Lower lobe of right lung (tissue), 2 donors: ENCODE data around the gene CMTM5. TPM values are rescaled to one million over a fixed set of nuclear protein-coding genes. Genes with fewer than 3 reads are reported as not detected.
"Not testable (repeated sequence)": the region's sequence is repeated elsewhere in the genome, so short reads cannot be mapped to it uniquely, and the experiment has no call there.

Experiments
- ATAC-seq, 2 donors: fragments of 200-7000 bp; cut with Tn5 transposase; one replicate each; pipeline ENCODE4 v1.9.1; 2020 to 2022; ENCODE audit warnings: mild to moderate bottlenecking in 2 of 2, moderate library complexity in 2 of 2
- DNase-seq: peaks from one replicate; pipeline ENCODE4 v3.0.0-alpha.2; 2020
- H3K27ac ChIP-seq: fragments of 200-600 bp; one replicate; pipeline ENCODE4 v1.8.0; 2022
- H3K27me3 ChIP-seq: fragments of 200-600 bp; one replicate; pipeline ENCODE4 v1.8.0; 2022; ENCODE audit warnings: low read depth
- H3K36me3 ChIP-seq: fragments of 200-600 bp; one replicate; pipeline ENCODE4 v1.8.0; 2022; ENCODE audit warnings: mild to moderate bottlenecking
- H3K4me1 ChIP-seq: fragments of 200-600 bp; one replicate; pipeline ENCODE4 v1.8.0; 2022
- H3K4me3 ChIP-seq: fragments of 200-600 bp; one replicate; pipeline ENCODE4 v1.8.0; 2022; ENCODE audit warnings: mild to moderate bottlenecking
- H3K9me3 ChIP-seq: fragments of 200-600 bp; one replicate; pipeline ENCODE4 v1.8.0; 2022
- intact Hi-C: fragments of 100-400 bp; cut with DNase I; formaldehyde crosslinking; loops from one replicate; pipeline ENCODE4 v1.11.0; 2022
- total RNA-seq: library from RNA; stranded (reverse); fragmentation: NEBNext Ultra II Directional; extraction: Animal tissue kit (Norgen Biotek cat#: 25700); gene quantifications from one replicate; pipeline ENCODE4 v1.2.1, GENCODE V29; 2021
- TF ChIP-seq, protein P1 (sequence below): fragments of 200-600 bp; IDR thresholded peaks from one replicate; pipeline ENCODE4 v1.8.0; 2022; ENCODE audit warnings: antibody characterized with exemption, mild to moderate bottlenecking
- donor health status: DM: no; HTN: yes; CAD: no; lungs with severe emphysema.

Gene CMTM5
- total RNA-seq, 1 donor from 2014 or later = 1.4 TPM

DNA sequence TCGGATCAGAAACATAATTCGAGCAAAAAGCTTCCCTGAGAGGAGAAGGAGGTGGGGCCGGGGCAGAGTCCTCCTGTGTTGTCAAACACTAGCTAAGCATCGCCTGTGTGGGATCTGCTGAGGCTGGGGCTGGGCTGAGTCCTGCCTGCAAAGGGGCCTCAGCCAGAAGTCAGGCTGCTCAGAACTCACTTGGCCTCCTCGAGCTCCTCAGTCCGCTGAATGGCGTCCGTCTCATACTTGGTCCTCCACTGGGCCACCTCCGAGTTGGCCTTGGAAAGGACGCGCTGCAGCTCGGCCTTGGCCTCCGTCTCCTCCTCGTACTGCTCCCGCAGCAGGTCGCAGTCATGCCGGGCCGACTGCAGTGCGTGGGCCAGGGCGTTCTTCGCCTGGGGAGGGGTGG is 41.2 kb downstream of the CMTM5 start:
- Histone ChIP-seq H3K4me3 (no peak overlapping the region), H3K27ac (no peak overlapping the region), H3K9me3 (no peaks in the 10 kb centered on the region), H3K27me3 (no peaks in the 10 kb centered on the region), H3K4me1 (no peaks in the 10 kb centered on the region), H3K36me3 (no peaks in the 10 kb centered on the region)
- TF ChIP-seq, protein P1, sequence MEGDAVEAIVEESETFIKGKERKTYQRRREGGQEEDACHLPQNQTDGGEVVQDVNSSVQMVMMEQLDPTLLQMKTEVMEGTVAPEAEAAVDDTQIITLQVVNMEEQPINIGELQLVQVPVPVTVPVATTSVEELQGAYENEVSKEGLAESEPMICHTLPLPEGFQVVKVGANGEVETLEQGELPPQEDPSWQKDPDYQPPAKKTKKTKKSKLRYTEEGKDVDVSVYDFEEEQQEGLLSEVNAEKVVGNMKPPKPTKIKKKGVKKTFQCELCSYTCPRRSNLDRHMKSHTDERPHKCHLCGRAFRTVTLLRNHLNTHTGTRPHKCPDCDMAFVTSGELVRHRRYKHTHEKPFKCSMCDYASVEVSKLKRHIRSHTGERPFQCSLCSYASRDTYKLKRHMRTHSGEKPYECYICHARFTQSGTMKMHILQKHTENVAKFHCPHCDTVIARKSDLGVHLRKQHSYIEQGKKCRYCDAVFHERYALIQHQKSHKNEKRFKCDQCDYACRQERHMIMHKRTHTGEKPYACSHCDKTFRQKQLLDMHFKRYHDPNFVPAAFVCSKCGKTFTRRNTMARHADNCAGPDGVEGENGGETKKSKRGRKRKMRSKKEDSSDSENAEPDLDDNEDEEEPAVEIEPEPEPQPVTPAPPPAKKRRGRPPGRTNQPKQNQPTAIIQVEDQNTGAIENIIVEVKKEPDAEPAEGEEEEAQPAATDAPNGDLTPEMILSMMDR = no peak
- DNase-seq (no peak), ATAC-seq (no peak)
- intact Hi-C loops = no loop called here

GRCh38 chr14:23419646-23420045 is 42.8 kb downstream of the CMTM5 start:
- ATAC-seq, intact Hi-C loops, H3K4me1 ChIP-seq, H3K27ac ChIP-seq, H3K27me3 ChIP-seq, H3K4me3 ChIP-seq, DNase-seq, H3K9me3 ChIP-seq, H3K36me3 ChIP-seq: not testable (repeated sequence)

GRCh38 chr14:23421594-23421993 is 44.7 kb downstream of the CMTM5 start:
- Histone ChIP-seq H3K36me3 (no peaks in the 10 kb centered on the region), H3K9me3 (no peaks in the 10 kb centered on the region), H3K27me3 (no peaks in the 10 kb centered on the region), H3K4me3 (no peak overlapping the region), H3K27ac (no peak overlapping the region), H3K4me1 (no peaks in the 10 kb centered on the region)
- ATAC-seq = no peak
- TF ChIP-seq, protein P1 = no peak
- intact Hi-C loops = no loop called here
- DNase-seq = no peak

- DNase-seq (no peak), ATAC-seq (no peak)
- TF ChIP-seq, protein P1 = no peak
- intact Hi-C loops = no loop called here
- H3K4me1 ChIP-seq = no peaks in the 10 kb centered on the region
- no peaks in the 10 kb centered on the region for H3K27me3 ChIP-seq
- no peaks in the 10 kb centered on the region for H3K36me3 ChIP-seq
- no peaks in the 10 kb centered on the region for H3K9me3 ChIP-seq
- no peak overlapping the region for H3K27ac ChIP-seq
- no peak overlapping the region for H3K4me3 ChIP-seq
These were observed 46.8 kb downstream of the CMTM5 start for GRCh38 chr14:23423657-23424056.

GRCh38 chr14:23425169-23425568 is 48.3 kb downstream of the CMTM5 start:
- TF ChIP-seq, protein P1 = no peak
- no peak for DNase-seq
- Histone ChIP-seq H3K27me3 (no peaks in the 10 kb centered on the region), H3K36me3 (no peaks in the 10 kb centered on the region), H3K9me3 (no peaks in the 10 kb centered on the region), H3K4me3 (no peak overlapping the region), H3K4me1 (no peaks in the 10 kb centered on the region), H3K27ac (no peak overlapping the region)
- intact Hi-C loops = no loop called here
- no peak for ATAC-seq

DNA sequence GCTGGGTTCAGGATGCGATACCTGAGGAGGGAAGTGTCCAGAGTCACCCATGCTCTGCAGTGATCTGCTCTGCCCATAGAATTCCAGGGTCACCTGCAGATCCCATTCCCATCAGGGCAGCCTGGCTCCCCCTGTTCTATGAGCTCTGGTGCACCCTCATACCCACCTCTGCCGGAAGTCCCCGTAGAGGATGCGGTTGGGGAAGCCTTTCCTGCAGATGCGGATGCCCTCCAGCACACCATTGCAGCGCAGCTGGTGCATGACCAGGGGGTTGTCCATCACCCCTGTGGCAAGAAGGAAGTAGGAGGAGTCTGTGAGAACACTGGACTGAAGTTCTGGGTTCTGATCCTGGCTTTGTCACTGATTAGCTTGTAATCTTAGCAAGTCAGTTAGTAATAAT is 49.0 kb downstream of the CMTM5 start:
- H3K36me3 ChIP-seq, H3K27ac ChIP-seq, ATAC-seq, DNase-seq, H3K4me1 ChIP-seq, H3K27me3 ChIP-seq, intact Hi-C loops, H3K9me3 ChIP-seq, H3K4me3 ChIP-seq: not testable (repeated sequence)
